SK-N-SH (cell line): Measurements from ENCODE around the gene CARD19. TPM values are rescaled to one million over a fixed set of nuclear protein-coding genes. Genes with fewer than 3 reads are reported as not detected.

ENCODE experiments used
- CTCF ChIA-PET: fragments of 300-600, 350-600 bp; formaldehyde crosslinking; extraction: SDS; loops from one replicate; lab custom pipeline; 2021; lab: Yijun Ruan, JAX
- POLR2A ChIA-PET: fragments of 350-600 bp; sonication (Branson Sonifier 250); formaldehyde crosslinking; extraction: SDS; loops from one replicate; lab custom pipeline; 2020; ENCODE audit warnings: antibody characterized with exemption, inconsistent platforms; lab: Yijun Ruan, JAX
- DNase-seq: peaks from one replicate; pipeline ENCODE4 v3.0.0; 2012
- H2AFZ ChIP-seq: fragments of 200-600 bp; sonication (generic); 2 replicates; pipeline ENCODE4 v1.8.1; 2016; ENCODE audit warnings: antibody characterized with exemption, mild to moderate bottlenecking, low read depth
- H3F3A ChIP-seq: fragments of 200-600 bp; sonication (generic); replicated peaks from 2 replicates; pipeline ENCODE3; 2016; ENCODE audit warnings: antibody characterized with exemption, mild to moderate bottlenecking; ENCODE audit not compliant: insufficient read depth
- H3K27ac ChIP-seq, 2 experiments: fragments of 200-500 bp in 1 of 2; fragments of 200-600 bp in 1 of 2; sonication (Bioruptor generic) in 1 of 2; sonication (generic), shearing (Covaris generic) in 1 of 2; 2 replicates each; pipeline versions ENCODE4 v1.5.1 to v1.6.1; 2014 to 2016; ENCODE audit warnings: low read depth in 2 of 2, inconsistent platforms in 1 of 2, low read length in 1 of 2, mild to moderate bottlenecking in 1 of 2, mixed read lengths in 1 of 2
- H3K27me3 ChIP-seq: fragments of 200-600 bp; sonication (generic), shearing (Covaris generic); 2 replicates; pipeline ENCODE4 v1.6.1; 2016; ENCODE audit warnings: mixed run types; ENCODE audit not compliant: insufficient read depth
- H3K36me3 ChIP-seq, 2 experiments: fragments of 200-500 bp in 1 of 2; fragments of 200-600 bp in 1 of 2; sonication (Bioruptor generic) in 1 of 2; sonication (generic) in 1 of 2; replicated peaks in 1 of 2; 2 replicates each; pipeline versions ENCODE3 to v1.5.1; 2014 to 2016; ENCODE audit warnings: low read length in 1 of 2, mild to moderate bottlenecking in 1 of 2; ENCODE audit not compliant: insufficient read depth in 2 of 2, control insufficient read depth in 1 of 2
- H3K4me1 ChIP-seq, 2 experiments: fragments of 200-500 bp in 1 of 2; fragments of 200-600 bp in 1 of 2; sonication (Bioruptor generic) in 1 of 2; sonication (generic), shearing (Covaris generic) in 1 of 2; 2 replicates each; pipeline versions ENCODE4 v1.5.1 to v1.6.1; 2014 to 2016; ENCODE audit warnings: low read depth in 1 of 2, low read length in 1 of 2, mixed run types in 1 of 2; ENCODE audit not compliant: insufficient read depth in 2 of 2, control insufficient read depth in 1 of 2
- H3K4me2 ChIP-seq: fragments of 200-600 bp; sonication (generic), shearing (Covaris generic); 2 replicates; pipeline ENCODE4 v1.6.1; 2017; ENCODE audit warnings: mixed run types
- H3K4me3 ChIP-seq, 2 experiments: fragments of 200-500 bp in 1 of 2; fragments of 200-600 bp in 1 of 2; sonication (Bioruptor generic) in 1 of 2; sonication (generic), shearing (Covaris generic) in 1 of 2; 2 replicates each; pipeline versions ENCODE4 v1.5.1 to v1.8.1; 2014 to 2016; ENCODE audit warnings: low read depth in 2 of 2, inconsistent platforms in 1 of 2, low read length in 1 of 2, mild to moderate bottlenecking in 1 of 2, mixed read lengths in 1 of 2, moderate library complexity in 1 of 2
- H3K79me2 ChIP-seq: fragments of 200-600 bp; sonication (generic); 2 replicates; pipeline ENCODE4 v1.8.1; 2017; ENCODE audit warnings: mild to moderate bottlenecking; ENCODE audit not compliant: insufficient read depth
- H3K9ac ChIP-seq: fragments of 200-600 bp; sonication (generic); 2 replicates; pipeline ENCODE4 v1.6.1; 2017; ENCODE audit warnings: mixed run types
- H3K9me2 ChIP-seq: fragments of 200-600 bp; sonication (generic); 2 replicates; pipeline ENCODE4 v1.6.1; 2017; ENCODE audit warnings: mixed run types
- H3K9me3 ChIP-seq: fragments of 200-600 bp; sonication (generic); 2 replicates; pipeline ENCODE4 v1.6.1; 2017; ENCODE audit warnings: mixed run types, mild to moderate bottlenecking, moderate library complexity
- H4K20me1 ChIP-seq: fragments of 200-600 bp; sonication (generic); 2 replicates; pipeline ENCODE4 v1.6.1; 2017; ENCODE audit warnings: mild to moderate bottlenecking, mixed run types; ENCODE audit not compliant: insufficient read depth
- CHD2 ChIP-seq: fragments of 150-350 bp; IDR thresholded peaks from 2 replicates; pipeline ENCODE4 v1.6.1; 2018; ENCODE audit warnings: low read length; ENCODE audit not compliant: partially characterized antibody
- CTCF ChIP-seq: fragments of 200-600 bp; sonication (generic); IDR thresholded peaks from 2 replicates; pipeline ENCODE4 v1.6.1; 2017; ENCODE audit warnings: antibody characterized with exemption, mild to moderate bottlenecking, moderate library complexity
- ELF1 ChIP-seq: IDR thresholded peaks from 2 replicates; pipeline ENCODE4 v1.4.0; 2012
- EP300 ChIP-seq, 2 experiments: IDR thresholded peaks; 2 replicates each; pipeline versions ENCODE4 v1.4.0 to v1.6.1; 2012; ENCODE audit warnings: borderline replicate concordance in 1 of 2, low read depth in 1 of 2, low read length in 1 of 2
- EZH2phosphoT487 ChIP-seq: fragments of 200-600 bp; sonication (generic); IDR thresholded peaks from 2 replicates; pipeline ENCODE4 v1.6.1; 2017; ENCODE audit warnings: low read depth, mixed run types, mild to moderate bottlenecking, antibody characterized with exemption, moderate library complexity, borderline replicate concordance
- FOXJ3 ChIP-seq: sonication (generic); formaldehyde crosslinking; IDR thresholded peaks from 2 replicates; pipeline ENCODE4 v1.5.1; 2020; ENCODE audit warnings: mild to moderate bottlenecking, missing genetic modification reagents
- GATA2 ChIP-seq: sonication (generic); formaldehyde crosslinking; IDR thresholded peaks from 2 replicates; pipeline ENCODE4 v1.5.0; 2020; ENCODE audit warnings: mild to moderate bottlenecking, missing genetic modification reagents
- MEF2A ChIP-seq: IDR thresholded peaks from 2 replicates; pipeline ENCODE4 v1.4.0; 2012; ENCODE audit warnings: low read depth, borderline replicate concordance
- MXI1 ChIP-seq: IDR thresholded peaks from 2 replicates; pipeline ENCODE4 v1.6.1; 2012; ENCODE audit warnings: mild to moderate bottlenecking, low read depth, low read length, improper control_type of control experiment
- POLR2AphosphoS5 ChIP-seq: IDR thresholded peaks from 2 replicates; pipeline ENCODE4 v1.6.1; 2012; ENCODE audit warnings: low read depth, low read length
- RAD21 ChIP-seq: IDR thresholded peaks from 2 replicates; pipeline ENCODE4 v1.6.1; 2012; ENCODE audit warnings: mild to moderate bottlenecking, low read length
- REST ChIP-seq: IDR thresholded peaks from 2 replicates; pipeline ENCODE4 v1.6.1; 2012; ENCODE audit warnings: mild to moderate bottlenecking, low read depth, low read length, moderate library complexity
- TEAD4 ChIP-seq: IDR thresholded peaks from 2 replicates; pipeline ENCODE4 v1.4.0; 2012; ENCODE audit warnings: mild to moderate bottlenecking, borderline replicate concordance; ENCODE audit not compliant: insufficient read depth
- YY1 ChIP-seq: IDR thresholded peaks from 2 replicates; pipeline ENCODE4 v1.4.0; 2012; ENCODE audit warnings: low read depth, mild to moderate bottlenecking
- WGBS: methylation state at CpG from one replicate; pipeline ENCODE4 v1.1.6; 2017; ENCODE audit warnings: low lambda C conversion rate; 5-methylcytosine and 5-hydroxymethylcytosine counted together
- polyA plus RNA-seq, 3 experiments: library from polyadenylated mRNA; depleted of rRNA; stranded (reverse); fragments of >200 nt; gene quantifications; 2 replicates each; pipeline ENCODE4 v1.2.3, GENCODE V29; 2012
- TF ChIP-seq, protein P1 (sequence below): IDR thresholded peaks from 2 replicates; pipeline ENCODE4 v1.4.0; 2012; ENCODE audit warnings: low read depth, borderline replicate concordance

The CARD19 gene
- polyA plus RNA-seq, 1 of the 3 experiments (the other 2 are of a cell fraction): 165 TPM

DNA sequence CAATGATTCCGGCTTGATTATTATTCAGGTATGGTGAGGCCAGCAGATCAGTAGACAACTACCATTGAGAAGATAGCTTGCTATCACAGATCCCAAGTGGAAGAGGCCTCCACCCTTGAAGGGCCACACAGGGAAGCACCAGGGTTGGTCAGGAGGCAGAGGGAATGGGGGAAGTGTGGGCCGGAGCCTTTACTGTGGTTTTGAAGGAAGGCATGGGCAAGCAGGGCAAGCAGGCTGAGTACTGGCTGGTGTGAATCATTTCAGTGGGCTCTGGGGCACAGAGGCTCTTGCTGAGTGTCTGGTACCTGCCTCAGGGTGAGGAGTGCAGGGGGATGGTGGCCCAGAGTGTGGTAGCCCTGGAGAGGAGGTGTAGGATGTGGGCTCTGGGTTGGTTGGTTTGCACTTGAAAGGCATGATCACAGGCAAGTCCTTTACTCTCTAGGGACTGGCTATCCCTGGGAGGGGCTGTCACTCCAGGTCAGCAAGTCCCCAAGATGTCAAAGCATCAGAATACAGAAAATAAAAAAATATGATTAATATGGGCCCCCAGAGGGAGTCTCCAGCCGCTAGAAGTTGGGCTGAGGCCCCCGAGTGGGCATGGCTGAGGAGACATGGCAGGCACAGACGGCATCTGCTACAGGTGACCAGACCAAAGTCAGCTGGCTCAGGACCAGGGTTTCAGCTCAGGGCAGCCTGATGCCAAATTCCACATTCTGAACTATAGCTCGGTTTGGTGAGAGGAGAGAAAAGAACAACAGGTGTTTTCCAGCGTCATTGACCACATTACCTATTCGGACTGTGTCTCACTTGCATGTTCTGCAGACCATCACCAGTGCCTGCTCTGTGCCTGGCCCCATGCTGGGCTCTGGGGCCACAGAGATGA, 47.2 kb upstream of the CARD19 start (continued):
- TF ChIP-seq CTCF (no peak), MXI1 (no peak), REST (no peak), FOXJ3 (CRISPR knock-in tag) (no peak), GATA2 (CRISPR knock-in tag) (no peak), TEAD4 (no peak), RAD21 (no peak), YY1 (no peak)

- H4K20me1 ChIP-seq: no peaks in the 10 kb centered on the region
- no peak overlapping the region for H3K9ac ChIP-seq
- 31% methylated on average over 4 of the region's 4 CpGs for WGBS
- peaks cover 0 to 11% of the 10 kb centered on the region in 2 experiments; a peak in 1 of 4 replicates for H3K4me1 ChIP-seq
- no peaks in the 10 kb centered on the region for H3F3A ChIP-seq
- H3K9me2 ChIP-seq: no peaks in the 10 kb centered on the region
- H3K9me3 ChIP-seq: no peaks in the 10 kb centered on the region
- ChIA-PET CTCF (interaction anchor here (1.0 to 1.9 kb wide), 2 partner anchors 46 to 60 kb away, joined by 3 to 5 read pairs; no protein-coding TSS in a partner anchor), POLR2A (no interaction called here)
- H3K36me3 ChIP-seq: no peaks in the 10 kb centered on the region
- no peak for TF ChIP-seq EZH2phosphoT487
- no peak for TF ChIP-seq TEAD4
- TF ChIP-seq EP300 (IDR thresholded peaks at IDR 0.05; ENCODE audit: borderline replicate concordance in 1 of 2, low read depth in 1 of 2, low read length in 1 of 2): no peak
- no peak for TF ChIP-seq MEF2A
- no peak for TF ChIP-seq POLR2AphosphoS5
- TF ChIP-seq CHD2: no peak
- TF ChIP-seq, protein P1, sequence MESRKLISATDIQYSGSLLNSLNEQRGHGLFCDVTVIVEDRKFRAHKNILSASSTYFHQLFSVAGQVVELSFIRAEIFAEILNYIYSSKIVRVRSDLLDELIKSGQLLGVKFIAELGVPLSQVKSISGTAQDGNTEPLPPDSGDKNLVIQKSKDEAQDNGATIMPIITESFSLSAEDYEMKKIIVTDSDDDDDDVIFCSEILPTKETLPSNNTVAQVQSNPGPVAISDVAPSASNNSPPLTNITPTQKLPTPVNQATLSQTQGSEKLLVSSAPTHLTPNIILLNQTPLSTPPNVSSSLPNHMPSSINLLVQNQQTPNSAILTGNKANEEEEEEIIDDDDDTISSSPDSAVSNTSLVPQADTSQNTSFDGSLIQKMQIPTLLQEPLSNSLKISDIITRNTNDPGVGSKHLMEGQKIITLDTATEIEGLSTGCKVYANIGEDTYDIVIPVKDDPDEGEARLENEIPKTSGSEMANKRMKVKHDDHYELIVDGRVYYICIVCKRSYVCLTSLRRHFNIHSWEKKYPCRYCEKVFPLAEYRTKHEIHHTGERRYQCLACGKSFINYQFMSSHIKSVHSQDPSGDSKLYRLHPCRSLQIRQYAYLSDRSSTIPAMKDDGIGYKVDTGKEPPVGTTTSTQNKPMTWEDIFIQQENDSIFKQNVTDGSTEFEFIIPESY: no peak
- TF ChIP-seq ELF1: no peak
- H3K27ac ChIP-seq: no peak overlapping the region
- H3K4me3 ChIP-seq: no peak overlapping the region
- no peak overlapping the region for H2AFZ ChIP-seq
- no peaks in the 10 kb centered on the region for H3K27me3 ChIP-seq
- no peak for DNase-seq
- H3K79me2 ChIP-seq: no peaks in the 10 kb centered on the region
- H3K4me2 ChIP-seq: no peak overlapping the region
Measured at GRCh38 chr9:93049491-93049890, 46.5 kb upstream of the CARD19 start.
